ENCODE results near the gene GRM7.

DNA sequence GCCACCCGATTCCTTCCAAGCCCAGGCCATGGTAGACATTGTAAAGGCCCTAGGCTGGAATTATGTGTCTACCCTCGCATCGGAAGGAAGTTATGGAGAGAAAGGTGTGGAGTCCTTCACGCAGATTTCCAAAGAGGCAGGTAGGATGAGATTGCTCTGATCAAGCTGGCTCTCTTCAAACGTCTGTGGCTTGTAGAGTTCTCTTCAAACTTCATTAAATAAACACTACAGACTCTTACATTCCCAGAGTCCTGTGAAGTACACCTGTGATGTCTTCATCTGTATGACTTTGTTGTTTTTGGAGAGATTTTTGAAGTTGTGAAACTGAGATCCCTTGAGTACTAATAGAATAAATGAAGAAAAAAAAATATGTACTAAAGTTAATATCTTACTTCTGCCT, 285.6 kb downstream of the GRM7 start:
- no peak for TF ChIP-seq CTCF (conservative IDR thresholded peaks at IDR 0.05 in 1 of 2, IDR thresholded peaks at IDR 0.05 in 1 of 2; ENCODE audit: low read depth in 1 of 2, low read length in 2 of 2)
- no peak for TF ChIP-seq EZH2 (IDR thresholded peaks at IDR 0.05; ENCODE audit: low read length, missing control alignments)
